ENCODE data around the gene NCOA3.
"Not testable (repeated sequence)": the region's sequence is repeated elsewhere in the genome, so short reads cannot be mapped to it uniquely, and the experiment has no call there.

Gene NCOA3

GRCh38 chr20:47456952-47457724 is 44.5 kb upstream of the NCOA3 start:
- no peak overlapping the region for H3K4me3 ChIP-seq (ENCODE audit: low read depth, low read length)
- DNase-seq (ENCODE audit: low read depth) = no peak

DNA sequence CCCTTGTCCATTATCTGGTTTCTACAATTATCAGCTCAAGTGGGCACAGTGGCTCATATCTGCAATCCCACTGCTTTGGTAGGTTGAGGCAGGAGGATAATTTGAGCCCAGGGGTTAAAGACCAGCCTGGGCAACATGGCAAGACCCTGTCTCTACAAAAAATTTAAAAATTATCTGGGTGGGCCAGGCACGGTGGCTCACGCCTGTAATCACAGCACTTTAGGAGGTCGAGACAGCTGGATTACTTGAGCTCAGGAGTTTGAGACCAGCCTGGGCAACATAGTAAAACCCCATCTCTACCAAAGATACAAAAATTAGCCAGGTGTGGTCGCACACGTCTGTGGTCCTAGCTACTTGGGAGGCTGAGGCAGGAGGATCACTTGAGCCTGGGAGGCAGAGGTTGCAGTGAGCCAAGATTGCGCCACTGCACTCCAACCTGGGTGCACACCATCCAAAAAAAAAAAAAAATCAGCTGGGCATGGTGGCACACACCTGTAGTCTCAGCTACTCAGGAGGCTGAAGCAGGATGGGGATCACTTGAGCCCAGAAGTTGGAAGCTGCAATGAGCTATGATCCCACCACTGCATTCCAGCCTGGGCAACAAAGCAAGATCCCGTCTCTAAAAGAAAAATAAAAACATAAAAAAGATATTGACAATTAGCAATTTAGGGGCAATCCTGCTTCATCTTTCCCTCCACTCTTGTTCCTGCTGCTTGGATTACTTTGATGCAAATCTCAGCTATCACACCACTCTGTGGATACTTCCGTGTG is 43.2 kb upstream of the NCOA3 start:
- not testable (repeated sequence) for DNase-seq (ENCODE audit: low read depth); H3K4me3 ChIP-seq (ENCODE audit: low read depth, low read length)

More at GRCh38 chr20:47456952-47457724, 44.5 kb upstream of the NCOA3 start:
- TF ChIP-seq, protein P1, sequence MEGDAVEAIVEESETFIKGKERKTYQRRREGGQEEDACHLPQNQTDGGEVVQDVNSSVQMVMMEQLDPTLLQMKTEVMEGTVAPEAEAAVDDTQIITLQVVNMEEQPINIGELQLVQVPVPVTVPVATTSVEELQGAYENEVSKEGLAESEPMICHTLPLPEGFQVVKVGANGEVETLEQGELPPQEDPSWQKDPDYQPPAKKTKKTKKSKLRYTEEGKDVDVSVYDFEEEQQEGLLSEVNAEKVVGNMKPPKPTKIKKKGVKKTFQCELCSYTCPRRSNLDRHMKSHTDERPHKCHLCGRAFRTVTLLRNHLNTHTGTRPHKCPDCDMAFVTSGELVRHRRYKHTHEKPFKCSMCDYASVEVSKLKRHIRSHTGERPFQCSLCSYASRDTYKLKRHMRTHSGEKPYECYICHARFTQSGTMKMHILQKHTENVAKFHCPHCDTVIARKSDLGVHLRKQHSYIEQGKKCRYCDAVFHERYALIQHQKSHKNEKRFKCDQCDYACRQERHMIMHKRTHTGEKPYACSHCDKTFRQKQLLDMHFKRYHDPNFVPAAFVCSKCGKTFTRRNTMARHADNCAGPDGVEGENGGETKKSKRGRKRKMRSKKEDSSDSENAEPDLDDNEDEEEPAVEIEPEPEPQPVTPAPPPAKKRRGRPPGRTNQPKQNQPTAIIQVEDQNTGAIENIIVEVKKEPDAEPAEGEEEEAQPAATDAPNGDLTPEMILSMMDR (IDR thresholded peaks at IDR 0.05; ENCODE audit: low read depth, low read length, missing control alignments) = no peak

DNA sequence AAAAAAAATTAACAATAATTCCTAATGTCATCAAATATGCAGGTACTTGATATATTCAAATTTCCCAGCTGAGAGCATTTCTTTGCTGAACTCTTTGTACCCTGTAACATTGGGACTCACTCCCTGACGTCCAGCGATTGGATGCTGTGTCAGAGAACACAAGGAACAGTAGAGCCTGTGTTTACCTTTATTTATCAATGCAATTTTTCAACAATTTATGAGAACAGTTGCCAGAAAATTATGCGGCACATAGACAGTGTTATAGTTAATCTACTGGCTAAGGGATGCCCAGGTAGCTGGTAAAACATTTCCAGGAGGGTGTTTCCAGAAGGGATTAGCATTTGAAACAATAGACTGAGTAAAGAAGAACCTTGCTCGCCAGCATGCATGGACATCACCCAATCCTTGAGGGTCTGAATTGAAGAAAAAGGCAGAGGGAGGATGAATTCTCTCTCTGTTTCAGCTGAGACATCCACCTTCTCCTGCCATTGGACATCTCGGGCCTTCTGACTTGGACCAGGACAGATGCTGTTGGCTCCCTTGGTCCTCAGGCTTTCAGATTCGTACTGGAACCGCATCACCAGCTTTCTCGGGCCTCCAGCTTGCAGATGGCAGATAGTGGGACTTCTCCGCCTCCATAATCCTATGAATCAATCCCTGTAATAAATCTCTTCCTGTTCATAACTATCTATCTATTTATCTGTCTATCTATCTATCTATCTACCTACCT is 42.2 kb upstream of the NCOA3 start:
- TF ChIP-seq, protein P1 (IDR thresholded peaks at IDR 0.05; ENCODE audit: low read depth, low read length, missing control alignments) = no peak
- H3K4me3 ChIP-seq (ENCODE audit: low read depth, low read length) = no peak overlapping the region
- no peak for DNase-seq (ENCODE audit: low read depth)

DNA sequence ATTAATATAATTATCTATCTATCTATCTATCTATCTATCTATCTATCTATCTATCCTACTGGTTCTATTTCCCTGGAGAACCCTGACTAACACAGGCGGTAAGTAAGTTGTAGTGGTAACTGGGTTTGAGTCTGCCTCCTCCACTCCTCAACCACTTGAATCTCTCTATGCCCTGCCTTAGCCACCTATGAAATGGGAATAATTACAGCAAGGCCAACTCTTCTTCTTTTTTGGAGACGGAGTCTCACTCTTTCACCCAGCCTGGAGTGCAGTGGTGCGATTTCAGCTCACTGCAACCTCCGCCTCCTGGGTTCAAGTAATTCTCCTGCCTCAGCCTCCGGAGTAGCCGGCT is 41.0 kb upstream of the NCOA3 start:
- not testable (repeated sequence) for DNase-seq (ENCODE audit: low read depth); H3K4me3 ChIP-seq (ENCODE audit: low read depth, low read length)

DNA sequence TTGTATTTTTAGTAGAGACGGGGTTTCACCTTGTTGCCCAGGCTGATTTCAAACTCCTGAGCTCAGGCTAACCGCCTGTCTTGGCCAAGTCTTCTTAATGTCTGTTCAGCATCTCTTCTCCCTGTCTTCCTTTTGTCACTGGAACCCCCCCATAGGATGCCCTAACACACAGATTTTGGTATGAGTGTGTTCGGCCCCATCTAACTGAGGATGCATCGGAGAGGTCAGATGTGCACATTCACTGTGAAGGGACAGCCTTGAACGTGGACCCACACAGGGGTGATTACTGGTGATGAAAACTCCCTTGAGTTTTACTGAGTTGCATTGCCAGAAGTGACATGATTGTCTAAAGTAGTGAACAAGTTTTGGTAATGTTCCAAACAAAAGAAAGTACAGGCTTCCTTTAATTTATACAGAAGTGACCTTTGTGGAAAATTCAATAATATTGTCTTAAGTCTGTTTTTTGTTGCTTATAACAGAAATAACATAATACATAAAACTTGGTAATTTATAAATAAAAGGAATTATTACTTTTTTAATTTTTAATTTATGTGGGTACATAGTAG is 40.5 kb upstream of the NCOA3 start:
- no peak overlapping the region for H3K4me3 ChIP-seq (ENCODE audit: low read depth, low read length)
- DNase-seq (ENCODE audit: low read depth) = no peak
- TF ChIP-seq, protein P1 (IDR thresholded peaks at IDR 0.05; ENCODE audit: low read depth, low read length, missing control alignments) = no peak

GRCh38 chr20:47461906-47462305 is 39.8 kb upstream of the NCOA3 start:
- DNase-seq (ENCODE audit: low read depth); H3K4me3 ChIP-seq (ENCODE audit: low read depth, low read length): not testable (repeated sequence)

DNA sequence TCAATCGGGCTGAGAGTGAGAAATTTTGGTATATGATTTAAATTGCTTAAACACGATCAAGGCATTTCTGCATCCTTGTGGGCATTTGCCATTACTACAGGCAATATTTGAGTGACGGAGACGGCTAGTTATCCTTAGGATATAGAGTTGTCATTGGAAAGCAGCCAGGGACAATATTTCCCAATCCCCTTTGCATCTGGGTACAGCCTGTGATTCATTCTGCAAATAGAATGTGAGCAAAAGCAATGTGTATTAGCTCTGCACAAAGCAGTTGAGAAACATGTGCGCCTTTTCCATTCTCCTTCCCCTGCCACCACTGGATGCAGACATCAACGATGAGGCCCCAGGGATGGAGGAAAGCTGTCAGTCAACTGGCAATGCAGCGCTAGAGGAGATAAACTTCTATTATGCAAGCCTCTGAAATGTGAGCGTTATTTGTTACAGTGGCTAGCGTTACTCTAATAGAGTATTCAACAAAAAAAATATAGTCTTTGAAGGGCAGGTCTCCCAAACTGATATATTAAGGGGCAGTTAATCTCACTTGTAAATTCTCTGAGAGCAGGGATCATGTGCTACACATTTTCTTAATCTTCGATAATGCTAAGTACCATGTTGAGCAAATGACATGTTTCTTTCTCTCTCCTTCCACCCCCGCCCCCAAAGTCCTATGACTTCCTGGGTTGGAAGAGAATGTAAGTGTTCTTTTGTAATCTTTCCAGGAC is 37.1 kb upstream of the NCOA3 start:
- no peak overlapping the region for H3K4me3 ChIP-seq (ENCODE audit: low read depth, low read length)
- TF ChIP-seq, protein P1 (IDR thresholded peaks at IDR 0.05; ENCODE audit: low read depth, low read length, missing control alignments) = peak; percentile 7
- no peak for DNase-seq (ENCODE audit: low read depth)

All from GM12864 (cell line).